GM12875 (cell line): ENCODE data around the gene CACNG1.
A peak's percentile ranks its signal among the peaks of the same experiment; 100 is the strongest.

ENCODE experiments used
- H3K4me3 ChIP-seq: one replicate; pipeline ENCODE4 v1.5.1; 2011; ENCODE audit warnings: low read depth, low read length, control low read depth
- TF ChIP-seq, protein P1 (sequence below): IDR thresholded peaks from 2 replicates; pipeline ENCODE4 v1.5.1; 2011; ENCODE audit warnings: low read depth, mild to moderate bottlenecking, control low read depth, inconsistent platforms, low read length, moderate library complexity, borderline replicate concordance; ENCODE audit not compliant: insufficient read depth

CACNG1 gene

DNA sequence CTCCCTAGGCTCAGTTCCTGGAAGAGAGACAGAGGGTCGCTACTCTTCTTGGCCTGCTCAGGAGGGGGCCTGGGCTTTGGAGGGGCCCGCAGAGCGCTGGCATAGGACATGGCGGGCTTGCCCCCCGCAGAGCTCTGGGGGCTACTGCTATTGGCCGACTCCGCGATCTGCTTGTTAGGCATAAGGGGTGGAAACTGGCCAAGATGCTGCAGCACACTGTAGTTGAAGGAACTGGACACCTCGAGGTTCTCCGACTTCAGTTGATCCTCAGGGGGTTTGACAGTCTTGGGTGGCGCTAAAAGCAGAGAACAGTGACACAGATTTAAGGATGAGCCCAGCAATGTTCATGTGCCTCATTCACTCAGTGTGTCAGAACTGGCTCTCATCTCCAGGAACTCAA is 33.9 kb downstream of the CACNG1 start:
- TF ChIP-seq, protein P1, sequence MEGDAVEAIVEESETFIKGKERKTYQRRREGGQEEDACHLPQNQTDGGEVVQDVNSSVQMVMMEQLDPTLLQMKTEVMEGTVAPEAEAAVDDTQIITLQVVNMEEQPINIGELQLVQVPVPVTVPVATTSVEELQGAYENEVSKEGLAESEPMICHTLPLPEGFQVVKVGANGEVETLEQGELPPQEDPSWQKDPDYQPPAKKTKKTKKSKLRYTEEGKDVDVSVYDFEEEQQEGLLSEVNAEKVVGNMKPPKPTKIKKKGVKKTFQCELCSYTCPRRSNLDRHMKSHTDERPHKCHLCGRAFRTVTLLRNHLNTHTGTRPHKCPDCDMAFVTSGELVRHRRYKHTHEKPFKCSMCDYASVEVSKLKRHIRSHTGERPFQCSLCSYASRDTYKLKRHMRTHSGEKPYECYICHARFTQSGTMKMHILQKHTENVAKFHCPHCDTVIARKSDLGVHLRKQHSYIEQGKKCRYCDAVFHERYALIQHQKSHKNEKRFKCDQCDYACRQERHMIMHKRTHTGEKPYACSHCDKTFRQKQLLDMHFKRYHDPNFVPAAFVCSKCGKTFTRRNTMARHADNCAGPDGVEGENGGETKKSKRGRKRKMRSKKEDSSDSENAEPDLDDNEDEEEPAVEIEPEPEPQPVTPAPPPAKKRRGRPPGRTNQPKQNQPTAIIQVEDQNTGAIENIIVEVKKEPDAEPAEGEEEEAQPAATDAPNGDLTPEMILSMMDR: no peak
- no peak overlapping the region for H3K4me3 ChIP-seq

DNA sequence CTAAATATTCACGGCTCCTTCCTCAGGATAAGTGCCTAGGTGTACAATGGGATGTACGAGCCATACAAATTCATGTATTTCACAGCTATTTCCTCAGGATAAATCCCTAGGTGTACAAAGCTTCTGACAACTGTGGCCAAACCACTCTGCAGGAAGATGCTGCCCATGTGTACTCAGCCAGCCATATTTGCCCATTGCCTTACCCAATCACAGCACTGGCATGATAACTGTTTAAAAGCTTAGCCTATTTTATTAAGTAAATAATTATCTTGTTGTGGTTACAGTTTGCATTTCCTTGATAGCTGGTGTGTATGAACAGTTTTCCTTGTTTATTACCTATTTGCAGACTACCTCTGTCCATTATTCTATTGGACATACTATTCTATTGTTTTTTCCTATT is 35.1 kb downstream of the CACNG1 start:
- TF ChIP-seq, protein P1: no peak
- no peak overlapping the region for H3K4me3 ChIP-seq

DNA sequence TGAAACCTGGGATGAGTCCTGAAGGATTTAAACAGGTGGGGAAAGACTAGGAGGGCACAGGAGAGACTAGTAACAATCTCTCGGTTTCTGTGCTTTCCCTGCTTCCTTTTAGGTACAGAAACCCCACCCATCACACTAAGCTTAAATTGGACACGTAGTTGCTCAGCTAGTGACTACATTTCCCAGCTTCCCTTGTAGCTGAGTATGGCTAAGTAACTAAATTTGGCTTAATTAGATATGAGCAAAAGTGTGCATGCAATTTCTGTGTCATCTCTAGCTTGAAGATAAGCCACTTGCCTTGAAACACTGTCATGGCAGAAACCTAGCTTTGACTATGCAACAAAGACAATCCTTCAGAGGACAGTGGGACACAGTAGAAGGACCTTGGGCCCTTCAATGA is 36.5 kb downstream of the CACNG1 start:
- H3K4me3 ChIP-seq: no peak overlapping the region
- TF ChIP-seq, protein P1: no peak

DNA sequence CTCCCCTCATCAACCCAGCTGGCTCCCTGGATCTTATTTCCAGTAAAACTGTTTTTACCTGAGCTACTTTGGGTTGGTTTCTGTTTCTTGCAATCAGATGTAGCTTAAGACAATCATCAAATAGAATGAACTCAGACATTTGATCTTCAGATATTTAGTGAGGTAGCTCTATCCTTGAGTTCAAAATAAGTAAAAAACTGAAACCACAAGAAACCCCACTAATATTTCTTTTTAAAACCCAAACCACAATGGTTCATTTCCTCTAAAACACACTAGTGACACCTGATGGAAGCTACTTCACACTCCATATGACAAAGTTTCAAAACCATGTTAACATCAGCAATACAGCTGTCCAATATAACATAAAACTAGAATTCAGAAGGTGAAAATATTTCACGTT is 37.8 kb downstream of the CACNG1 start:
- no peak overlapping the region for H3K4me3 ChIP-seq
- TF ChIP-seq, protein P1: peak; percentile 12; the same call in 1 of the 2 replicates

DNA sequence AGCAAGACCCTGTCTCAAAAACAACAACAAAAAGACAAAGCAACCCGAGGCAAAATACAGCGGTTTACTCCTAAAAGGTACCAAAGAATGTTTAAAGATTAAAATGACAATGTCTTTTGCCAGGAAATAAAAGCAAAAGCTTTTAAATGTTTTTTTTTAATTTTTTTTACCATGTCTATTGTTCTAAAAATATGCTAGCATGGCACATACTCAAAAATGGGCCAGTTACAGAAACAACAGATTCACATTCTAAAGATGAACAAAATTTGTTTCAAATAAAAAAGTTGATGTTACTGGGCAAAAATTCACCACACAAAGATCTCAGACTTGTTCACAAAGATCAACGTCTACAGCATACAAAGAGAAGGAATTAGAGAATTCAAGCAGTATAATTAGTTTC is 41.1 kb downstream of the CACNG1 start:
- TF ChIP-seq, protein P1: no peak
- no peak overlapping the region for H3K4me3 ChIP-seq

DNA sequence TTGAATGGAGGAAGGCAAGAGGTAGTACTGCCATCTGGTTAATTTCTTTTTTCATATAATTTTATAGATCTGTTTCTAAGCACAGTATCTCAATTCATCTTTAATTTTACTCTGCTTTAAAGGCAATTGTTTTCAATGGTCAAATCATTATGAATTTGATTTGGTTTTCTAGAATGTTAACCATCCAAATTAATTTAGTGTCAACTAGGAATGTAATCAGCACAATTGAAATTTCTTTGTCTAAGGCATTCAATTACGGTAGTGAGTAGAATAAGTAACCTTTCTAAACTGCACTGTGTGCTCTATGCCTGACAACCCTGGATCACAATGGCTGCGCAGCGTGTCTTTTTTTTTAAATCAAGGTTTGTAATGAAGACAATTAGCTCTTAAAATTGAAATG is 44.3 kb downstream of the CACNG1 start:
- TF ChIP-seq, protein P1: no peak

DNA sequence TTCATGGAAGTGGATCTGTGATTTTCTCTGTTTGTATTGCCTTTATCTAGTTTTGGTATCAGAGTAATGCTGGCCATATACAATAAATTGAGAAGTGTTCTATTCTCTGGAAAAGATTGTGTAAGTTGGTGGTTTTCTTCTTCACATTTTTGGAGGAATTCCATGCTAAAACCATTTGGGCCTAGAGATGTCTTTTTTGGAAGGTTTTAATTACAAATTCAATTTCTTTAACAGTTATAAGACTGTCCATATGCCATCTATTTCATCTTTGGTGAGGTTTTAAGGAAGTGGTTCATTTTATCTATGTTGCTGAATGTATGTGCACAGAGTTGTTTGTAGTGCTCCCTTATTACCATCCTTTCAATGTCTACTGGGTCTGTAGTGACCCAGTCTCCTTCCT is 46.0 kb downstream of the CACNG1 start:
- no peak overlapping the region for H3K4me3 ChIP-seq

More for the DNA sequence above, 44.3 kb downstream of the CACNG1 start:
- H3K4me3 ChIP-seq: no peak overlapping the region

More for the DNA sequence above, 46.0 kb downstream of the CACNG1 start:
- TF ChIP-seq, protein P1: no peak
